H1 (cell line): ENCODE measurements around the gene ZNF334. TPM values are rescaled to one million over a fixed set of nuclear protein-coding genes. Genes with fewer than 3 reads are reported as not detected.

Source experiments
- ASH2L ChIP-seq: fragments of 200-600, 300-600 bp; sonication (generic); IDR thresholded peaks from one replicate; pipeline ENCODE4 v1.7.1; 2017; ENCODE audit warnings: low read length
- CTBP2 ChIP-seq: IDR thresholded peaks from 2 replicates; pipeline ENCODE4 v1.7.0; 2011; ENCODE audit warnings: borderline replicate concordance, mild to moderate bottlenecking, moderate library complexity, mixed read lengths, low read length; ENCODE audit not compliant: insufficient read depth, insufficient read length
- EP300 ChIP-seq, 2 experiments: IDR thresholded peaks; 1 replicate in 1 of 2; 2 replicates in 1 of 2; pipeline ENCODE4 v1.6.1; 2011 to 2012; ENCODE audit warnings: low read depth in 2 of 2, low read length in 2 of 2, mild to moderate bottlenecking in 2 of 2, borderline replicate concordance in 1 of 2, inconsistent platforms in 1 of 2, moderate library complexity in 1 of 2
- HDAC6 ChIP-seq: IDR thresholded peaks from one replicate; pipeline ENCODE4 v1.7.1; 2012; ENCODE audit warnings: low read depth, mild to moderate bottlenecking, inconsistent platforms, low read length, moderate library complexity
- KDM4A ChIP-seq: IDR thresholded peaks from one replicate; pipeline ENCODE4 v1.7.1; 2012; ENCODE audit warnings: low read depth, mild to moderate bottlenecking, moderate library complexity, low read length, inconsistent platforms; ENCODE audit not compliant: severe bottlenecking
- MAFK ChIP-seq: IDR thresholded peaks from 2 replicates; pipeline ENCODE4 v1.6.1; 2012; ENCODE audit warnings: low read depth, mild to moderate bottlenecking, improper control_type of control experiment, low read length
- PHF8 ChIP-seq: fragments of 200-600 bp; sonication (generic); conservative IDR thresholded peaks from 2 replicates; pipeline ENCODE4 v1.7.1; 2012; ENCODE audit warnings: low read depth, mild to moderate bottlenecking, inconsistent platforms, low read length, moderate library complexity
- POU5F1 ChIP-seq: IDR thresholded peaks from 2 replicates; pipeline ENCODE4 v1.6.1; 2011; ENCODE audit warnings: low read depth, mild to moderate bottlenecking, low read length, moderate library complexity
- RBBP5 ChIP-seq: IDR thresholded peaks from 2 replicates; pipeline ENCODE4 v1.7.1; 2012; ENCODE audit warnings: low read depth, mild to moderate bottlenecking, inconsistent platforms, low read length, moderate library complexity, borderline replicate concordance
- RNF2 ChIP-seq: fragments of 200-900, 300-1000 bp; sonication (generic); IDR thresholded peaks from 2 replicates; pipeline ENCODE4 v1.7.1; 2016; ENCODE audit warnings: borderline replicate concordance, low read depth, mild to moderate bottlenecking, antibody characterized with exemption, low read length; ENCODE audit not compliant: poor library complexity, severe bottlenecking; ENCODE audit errors: missing control alignments
- RXRA ChIP-seq: IDR thresholded peaks from 2 replicates; pipeline ENCODE4 v1.6.1; 2011; ENCODE audit warnings: low read depth, mild to moderate bottlenecking, low read length, moderate library complexity; ENCODE audit not compliant: insufficient read depth
- SP4 ChIP-seq: IDR thresholded peaks from 2 replicates; pipeline ENCODE4 v1.6.1; 2012; ENCODE audit warnings: low read length, inconsistent platforms
- SRF ChIP-seq: IDR thresholded peaks from 2 replicates; pipeline ENCODE4 v1.6.1; 2011; ENCODE audit warnings: mild to moderate bottlenecking, low read depth, low read length, moderate library complexity
- TAF1 ChIP-seq: IDR thresholded peaks from 2 replicates; pipeline ENCODE4 v1.6.1; 2011; ENCODE audit warnings: mild to moderate bottlenecking, low read depth, low read length
- TBP ChIP-seq: IDR thresholded peaks from 2 replicates; pipeline ENCODE4 v1.6.1; 2011; ENCODE audit warnings: low read depth, low read length, improper control_type of control experiment
- TCF12 ChIP-seq: IDR thresholded peaks from 2 replicates; pipeline ENCODE4 v1.6.1; 2011; ENCODE audit warnings: low read depth, mild to moderate bottlenecking, low read length
- polyA plus RNA-seq, 7 experiments: library from polyadenylated mRNA; depleted of rRNA in 3 of 7; stranded (reverse) in 5 of 7; unstranded in 2 of 7; fragments of >200 nt in 5 of 7; fragments of 200-250 nt in 2 of 7; gene quantifications; 1 replicate in 5 of 7; 2 replicates in 1 of 7; 4 replicates in 1 of 7; pipeline versions ENCODE4 v1.2.1 to v1.2.3, GENCODE V29; 2011 to 2013; ENCODE audit warnings: missing spikeins in 2 of 7, mixed read lengths in 2 of 7
- total RNA-seq: library from RNA; stranded (reverse); fragmentation: NEBNext Ultra II Directional; extraction: Animal tissue kit (Norgen Biotek cat#: 25700); gene quantifications from 2 replicates; pipeline ENCODE4 v1.2.1, GENCODE V29; 2021
- TF ChIP-seq, protein P1 (sequence below): IDR thresholded peaks from 2 replicates; pipeline ENCODE4 v1.6.1; 2011; ENCODE audit warnings: low read depth, mild to moderate bottlenecking, low read length; ENCODE audit not compliant: insufficient read depth
- TF ChIP-seq, protein P2 (sequence below): IDR thresholded peaks from 2 replicates; pipeline ENCODE4 v1.6.1; 2012; ENCODE audit warnings: inconsistent platforms
- TF ChIP-seq, protein P3 (sequence below): IDR thresholded peaks from 2 replicates; pipeline ENCODE4 v1.6.1; 2011; ENCODE audit warnings: low read length, improper control_type of control experiment
- TF ChIP-seq, protein P4 (sequence below): IDR thresholded peaks from 2 replicates; pipeline ENCODE4 v1.6.1; 2012; ENCODE audit warnings: inconsistent platforms

Gene ZNF334
- total and polyA plus RNA-seq, 2 of the 8 experiments (the other 6 are each of a cell fraction or from before 2014, with no cell fraction given) = 8.8 to 17.8 TPM

DNA sequence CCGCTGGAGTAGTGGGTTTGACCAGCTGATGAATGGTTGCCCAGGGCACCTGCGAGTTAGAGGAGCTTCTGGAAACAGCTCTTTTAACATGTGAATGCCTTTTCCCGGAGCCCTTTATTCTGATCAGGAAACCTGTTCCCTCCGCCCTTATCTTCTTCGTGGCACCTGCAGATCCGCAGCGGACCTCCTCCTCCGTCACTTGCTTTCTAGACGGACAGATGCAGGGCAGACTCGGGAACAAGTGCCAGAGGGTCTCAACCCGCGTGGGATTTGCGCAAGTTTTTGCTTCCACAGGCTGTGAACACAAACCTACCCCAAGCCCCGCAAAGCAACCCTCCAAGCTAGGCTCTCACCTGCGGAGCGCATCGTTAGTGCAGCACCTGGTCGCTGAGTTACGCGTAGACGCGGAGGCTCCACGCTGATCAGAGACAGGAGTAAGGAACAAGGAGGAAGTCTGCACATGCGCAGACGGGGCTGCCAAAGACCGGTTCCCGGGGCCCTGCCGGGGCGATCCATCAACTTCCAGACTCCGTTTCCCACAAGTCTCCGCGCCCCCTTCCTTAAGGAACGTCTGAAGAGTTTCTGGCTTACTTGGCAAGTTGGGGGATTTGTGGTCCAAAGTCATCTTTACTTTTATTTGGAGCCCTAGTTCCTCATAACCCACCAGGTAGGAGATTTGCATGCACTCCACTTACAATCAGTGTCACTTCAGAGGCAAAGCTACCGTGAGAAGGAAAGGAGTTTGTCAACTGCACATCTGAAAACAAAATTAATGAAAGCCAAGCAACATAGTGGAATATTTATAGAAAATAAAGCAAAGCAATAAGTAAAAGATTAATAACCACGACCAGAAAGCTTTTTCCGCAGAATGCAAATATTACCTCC lies 54.3 kb downstream of the ZNF334 start (continued):
- TF ChIP-seq, protein P1, sequence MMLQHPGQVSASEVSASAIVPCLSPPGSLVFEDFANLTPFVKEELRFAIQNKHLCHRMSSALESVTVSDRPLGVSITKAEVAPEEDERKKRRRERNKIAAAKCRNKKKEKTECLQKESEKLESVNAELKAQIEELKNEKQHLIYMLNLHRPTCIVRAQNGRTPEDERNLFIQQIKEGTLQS = peak; percentile 79
- 0 out of 2 replicates have a peak, but pooled peaks have one; percentile 72 for TF ChIP-seq SP4
- peak; percentile 71 for TF ChIP-seq TAF1
- no peak for TF ChIP-seq EP300 (IDR thresholded peaks at IDR 0.05; ENCODE audit: borderline replicate concordance in 1 of 2, low read depth in 2 of 2, low read length in 2 of 2)
- TF ChIP-seq RBBP5 = peak; percentile 84; the same call in 1 of the 2 replicates
- TF ChIP-seq, protein P2, sequence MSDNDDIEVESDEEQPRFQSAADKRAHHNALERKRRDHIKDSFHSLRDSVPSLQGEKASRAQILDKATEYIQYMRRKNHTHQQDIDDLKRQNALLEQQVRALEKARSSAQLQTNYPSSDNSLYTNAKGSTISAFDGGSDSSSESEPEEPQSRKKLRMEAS = peak; percentile 83
- TF ChIP-seq ASH2L = peak; percentile 94
- TF ChIP-seq PHF8 = peak; percentile 56; the same call in 1 of the 2 replicates
- no peak for TF ChIP-seq HDAC6
- TF ChIP-seq, protein P3, sequence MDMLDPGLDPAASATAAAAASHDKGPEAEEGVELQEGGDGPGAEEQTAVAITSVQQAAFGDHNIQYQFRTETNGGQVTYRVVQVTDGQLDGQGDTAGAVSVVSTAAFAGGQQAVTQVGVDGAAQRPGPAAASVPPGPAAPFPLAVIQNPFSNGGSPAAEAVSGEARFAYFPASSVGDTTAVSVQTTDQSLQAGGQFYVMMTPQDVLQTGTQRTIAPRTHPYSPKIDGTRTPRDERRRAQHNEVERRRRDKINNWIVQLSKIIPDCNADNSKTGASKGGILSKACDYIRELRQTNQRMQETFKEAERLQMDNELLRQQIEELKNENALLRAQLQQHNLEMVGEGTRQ = no peak
- TF ChIP-seq KDM4A = peak; percentile 83
- TF ChIP-seq, protein P4, sequence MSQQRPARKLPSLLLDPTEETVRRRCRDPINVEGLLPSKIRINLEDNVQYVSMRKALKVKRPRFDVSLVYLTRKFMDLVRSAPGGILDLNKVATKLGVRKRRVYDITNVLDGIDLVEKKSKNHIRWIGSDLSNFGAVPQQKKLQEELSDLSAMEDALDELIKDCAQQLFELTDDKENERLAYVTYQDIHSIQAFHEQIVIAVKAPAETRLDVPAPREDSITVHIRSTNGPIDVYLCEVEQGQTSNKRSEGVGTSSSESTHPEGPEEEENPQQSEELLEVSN = peak; percentile 81; the same call in 1 of the 2 replicates
- no peak for TF ChIP-seq SRF
- no peak for TF ChIP-seq POU5F1
- peak; percentile 34; the same call in 1 of the 2 replicates for TF ChIP-seq TBP
- TF ChIP-seq TCF12 = peak; percentile 89; the same call in 1 of the 2 replicates
- peak; percentile 66 for TF ChIP-seq CTBP2
- no peak for TF ChIP-seq RXRA
- no peak for TF ChIP-seq RNF2
- TF ChIP-seq MAFK = no peak
